ENCODE results near the gene MCCC2. TPM values are rescaled to one million over a fixed set of nuclear protein-coding genes. Genes with fewer than 3 reads are reported as not detected.
"Not testable (repeated sequence)": the region's sequence is repeated elsewhere in the genome, so short reads cannot be mapped to it uniquely, and the experiment has no call there.

MCCC2 gene
- total RNA-seq, 2 experiments from 2014 or later, result 60.0 to 60.4 TPM

DNA sequence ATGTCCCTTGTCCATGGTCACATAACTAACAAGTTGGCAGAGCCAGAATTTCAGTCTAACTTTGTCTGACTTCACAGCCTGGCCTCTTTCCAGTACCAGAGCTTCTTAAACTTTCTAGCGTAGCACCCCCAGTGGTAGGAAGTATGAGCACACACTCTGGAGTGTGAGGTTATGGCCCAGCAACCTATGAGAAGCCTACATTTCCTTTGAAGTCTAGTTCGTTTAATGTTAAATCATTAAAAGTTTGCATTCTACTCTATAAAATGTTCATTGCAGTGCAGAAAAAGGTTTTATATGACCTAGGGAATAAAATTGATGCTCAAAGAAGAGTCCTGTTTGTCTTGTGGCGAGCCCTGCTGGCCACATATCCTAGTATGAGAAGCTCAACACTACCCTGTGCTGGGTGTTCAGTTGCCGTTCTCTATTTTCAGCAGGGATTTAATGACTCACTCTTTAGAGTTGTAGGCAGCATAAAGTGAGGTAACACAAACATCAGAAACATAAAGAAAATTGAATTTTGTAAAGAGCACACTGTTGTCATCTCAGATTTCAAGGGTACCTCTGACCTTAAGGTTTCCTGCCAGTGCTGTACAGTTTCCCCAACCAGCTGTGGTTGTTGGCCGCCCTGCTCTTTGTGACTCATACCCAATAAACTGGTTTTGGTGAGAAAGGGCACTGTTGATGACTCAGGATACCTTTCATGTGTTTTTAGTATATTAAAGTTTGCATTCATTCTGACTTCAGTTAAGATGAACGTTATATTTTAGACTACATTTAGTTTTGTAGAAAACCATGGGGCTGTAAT is 14.3 kb downstream of the MCCC2 start:
- ChIA-PET CTCF (interaction anchor here (0.8 to 2.7 kb wide), 12 partner anchors 10 to 156 kb away, joined by 3 to 38 read pairs (median 4); partner anchors contain the start of gene MCCC2), POLR2A (interaction anchor here (1.1 to 2.3 kb wide), 2 partner anchors 12 to 146 kb away, joined by 4 to 40 read pairs; partner anchors contain the start of genes BDP1 and MCCC2)
- Mint-ChIP-seq H3K9me3 (no peaks in the 10 kb centered on the region), H3K27ac (peak overlapping the region; percentile 97), H3K4me1 (ENCODE audit: low read depth) (peaks cover 35% of the 10 kb centered on the region), H3K4me3 (peak overlapping the region; percentile 35), H3K27me3 (no peaks in the 10 kb centered on the region), H3K36me3 (ENCODE audit: low read depth) (peaks cover 48% of the 10 kb centered on the region)
- TF ChIP-seq CTCF (IDR thresholded peaks at IDR 0.05), result peak; percentile 80
- DNase-seq (peak; percentile 90), ATAC-seq (peak; percentile 92)
- intact Hi-C loops (cut with micrococcal nuclease), result loop anchor here (2.0 kb wide), 1 partner anchor 15 kb away; the partner anchor contains the start of gene MCCC2

- intact Hi-C loops (cut with micrococcal nuclease); CTCF ChIA-PET; H3K27ac Mint-ChIP-seq; H3K4me1 Mint-ChIP-seq (ENCODE audit: low read depth); DNase-seq; H3K9me3 Mint-ChIP-seq; ATAC-seq; POLR2A ChIA-PET; H3K4me3 Mint-ChIP-seq; H3K27me3 Mint-ChIP-seq: not testable (repeated sequence)
- peaks cover 26% of the 10 kb centered on the region for H3K36me3 Mint-ChIP-seq (ENCODE audit: low read depth)
These were observed 22.8 kb downstream of the MCCC2 start for GRCh38 chr5:71609916-71610315.

GRCh38 chr5:71615809-71616208 is 28.7 kb downstream of the MCCC2 start:
- Mint-ChIP-seq H3K9me3 (no peaks in the 10 kb centered on the region), H3K4me3 (no peak overlapping the region), H3K27me3 (no peaks in the 10 kb centered on the region), H3K4me1 (ENCODE audit: low read depth) (peaks cover 17% of the 10 kb centered on the region), H3K27ac (no peak overlapping the region), H3K36me3 (ENCODE audit: low read depth) (peaks cover 38% of the 10 kb centered on the region)
- DNase-seq, result no peak
- intact Hi-C loops (cut with micrococcal nuclease), result no loop called here
- no peak for ATAC-seq
- POLR2A ChIA-PET, result no interaction called here
- CTCF ChIA-PET, result no interaction called here
- TF ChIP-seq CTCF (IDR thresholded peaks at IDR 0.05), result no peak

DNA sequence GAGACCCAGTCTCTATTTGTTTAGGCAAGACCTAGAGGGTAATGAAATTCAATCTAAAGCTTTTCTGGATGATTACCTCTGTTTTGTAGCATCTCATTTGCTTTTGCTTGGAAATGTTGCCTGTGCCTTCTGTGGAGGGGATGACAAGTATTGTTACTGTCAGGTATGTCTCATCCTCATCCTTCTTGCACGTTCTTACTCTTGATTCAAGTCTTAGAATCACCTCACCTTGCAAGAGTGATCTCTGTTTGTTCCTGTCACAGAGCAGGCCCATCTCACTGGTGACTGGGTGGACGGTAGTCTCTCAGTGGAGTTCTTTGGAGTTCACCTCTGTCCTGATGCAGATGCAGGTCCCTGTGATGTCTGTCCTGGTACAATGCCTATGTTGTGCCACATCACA is 33.5 kb downstream of the MCCC2 start:
- DNase-seq (no peak), ATAC-seq (no peak)
- intact Hi-C loops (cut with micrococcal nuclease), result no loop called here
- ChIA-PET CTCF (interaction anchor here (1.5 kb wide), 1 partner anchor 33 kb away, joined by 3 read pairs; no protein-coding TSS in a partner anchor), POLR2A (no interaction called here)
- H3K27me3 Mint-ChIP-seq, result no peaks in the 10 kb centered on the region
- H3K4me3 Mint-ChIP-seq, result no peak overlapping the region
- H3K9me3 Mint-ChIP-seq, result no peaks in the 10 kb centered on the region
- no peak for TF ChIP-seq CTCF (IDR thresholded peaks at IDR 0.05)
- no peak overlapping the region for H3K27ac Mint-ChIP-seq
- H3K4me1 Mint-ChIP-seq (ENCODE audit: low read depth), result peaks cover 26% of the 10 kb centered on the region
- peaks cover 53% of the 10 kb centered on the region for H3K36me3 Mint-ChIP-seq (ENCODE audit: low read depth)

GRCh38 chr5:71621268-71621667 is 34.1 kb downstream of the MCCC2 start:
- H3K4me1 Mint-ChIP-seq (ENCODE audit: low read depth), result peaks cover 26% of the 10 kb centered on the region
- intact Hi-C loops (cut with micrococcal nuclease), result no loop called here
- H3K9me3 Mint-ChIP-seq, result no peaks in the 10 kb centered on the region
- no peak for ATAC-seq
- H3K36me3 Mint-ChIP-seq (ENCODE audit: low read depth), result peaks cover 50% of the 10 kb centered on the region
- H3K27me3 Mint-ChIP-seq, result no peaks in the 10 kb centered on the region
- no peak for DNase-seq
- TF ChIP-seq CTCF (IDR thresholded peaks at IDR 0.05), result no peak
- no peak overlapping the region for H3K4me3 Mint-ChIP-seq
- H3K27ac Mint-ChIP-seq, result no peak overlapping the region
- CTCF ChIA-PET, result no interaction called here
- POLR2A ChIA-PET, result no interaction called here

Data from activated CD8-positive, alpha-beta T cell treated with anti-CD3 and anti-CD28 coated beads for 36 hours (primary cell).